GM12874 (cell line): ENCODE results near the gene EVL.

Experiments
- TF ChIP-seq, protein P1 (sequence below): IDR thresholded peaks from 2 replicates; pipeline ENCODE4 v1.5.1; 2011; ENCODE audit warnings: low read depth, mild to moderate bottlenecking, control low read depth, low read length, moderate library complexity; ENCODE audit not compliant: insufficient read depth

EVL gene

DNA sequence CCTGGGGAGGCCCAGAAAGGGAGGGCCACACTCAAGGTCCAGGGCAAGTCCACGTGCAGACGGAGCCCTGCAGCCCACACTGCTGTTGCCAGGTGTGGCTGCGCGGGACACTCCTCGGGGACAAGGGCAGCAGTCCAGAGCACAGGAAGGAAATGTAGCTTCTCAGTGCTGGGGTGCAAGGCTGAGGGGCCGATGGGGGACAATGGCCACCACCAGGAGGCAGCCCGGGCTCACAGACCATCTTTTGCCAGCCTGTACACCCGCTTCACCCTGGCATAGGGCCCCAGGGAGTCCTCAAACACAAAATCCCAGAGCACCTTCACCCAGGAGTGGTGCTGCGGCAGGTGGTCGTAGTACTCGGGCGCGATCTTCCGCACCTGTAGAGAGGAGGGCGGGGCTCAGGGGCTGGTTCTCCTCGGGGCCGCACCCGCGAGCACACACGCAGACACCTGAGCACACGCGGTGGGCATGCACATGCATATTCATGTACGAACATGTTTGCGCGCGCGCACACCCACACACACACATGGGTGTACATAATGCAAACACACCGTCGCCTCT lies 81.4 kb downstream of the EVL start:
- TF ChIP-seq, protein P1, sequence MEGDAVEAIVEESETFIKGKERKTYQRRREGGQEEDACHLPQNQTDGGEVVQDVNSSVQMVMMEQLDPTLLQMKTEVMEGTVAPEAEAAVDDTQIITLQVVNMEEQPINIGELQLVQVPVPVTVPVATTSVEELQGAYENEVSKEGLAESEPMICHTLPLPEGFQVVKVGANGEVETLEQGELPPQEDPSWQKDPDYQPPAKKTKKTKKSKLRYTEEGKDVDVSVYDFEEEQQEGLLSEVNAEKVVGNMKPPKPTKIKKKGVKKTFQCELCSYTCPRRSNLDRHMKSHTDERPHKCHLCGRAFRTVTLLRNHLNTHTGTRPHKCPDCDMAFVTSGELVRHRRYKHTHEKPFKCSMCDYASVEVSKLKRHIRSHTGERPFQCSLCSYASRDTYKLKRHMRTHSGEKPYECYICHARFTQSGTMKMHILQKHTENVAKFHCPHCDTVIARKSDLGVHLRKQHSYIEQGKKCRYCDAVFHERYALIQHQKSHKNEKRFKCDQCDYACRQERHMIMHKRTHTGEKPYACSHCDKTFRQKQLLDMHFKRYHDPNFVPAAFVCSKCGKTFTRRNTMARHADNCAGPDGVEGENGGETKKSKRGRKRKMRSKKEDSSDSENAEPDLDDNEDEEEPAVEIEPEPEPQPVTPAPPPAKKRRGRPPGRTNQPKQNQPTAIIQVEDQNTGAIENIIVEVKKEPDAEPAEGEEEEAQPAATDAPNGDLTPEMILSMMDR, result peak; percentile 33; the same call in 1 of the 2 replicates

DNA sequence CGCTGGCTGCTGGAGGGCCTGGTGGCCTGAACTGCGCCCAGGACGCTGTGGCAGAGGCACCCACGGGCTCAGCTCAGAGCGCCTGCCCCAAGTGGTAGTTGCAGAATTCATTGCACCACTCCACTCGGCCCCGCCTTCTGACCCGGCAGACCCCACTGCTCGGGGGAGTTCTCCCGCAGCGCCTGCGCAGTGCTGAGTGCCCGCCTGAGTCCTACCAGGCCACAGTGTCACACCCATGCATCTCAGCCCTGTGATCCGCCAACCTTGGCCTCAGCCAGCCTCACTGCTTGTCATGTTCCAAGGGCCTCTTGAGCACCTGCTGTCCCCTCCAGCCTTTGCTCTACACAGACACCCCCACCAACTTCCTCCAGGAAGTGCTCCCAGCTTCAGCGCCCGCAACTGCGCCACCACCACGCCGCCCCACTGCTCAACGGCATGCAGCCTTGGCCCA lies 82.0 kb downstream of the EVL start:
- TF ChIP-seq, protein P1, result 0 out of 2 replicates have a peak, but pooled peaks have one; percentile 18

DNA sequence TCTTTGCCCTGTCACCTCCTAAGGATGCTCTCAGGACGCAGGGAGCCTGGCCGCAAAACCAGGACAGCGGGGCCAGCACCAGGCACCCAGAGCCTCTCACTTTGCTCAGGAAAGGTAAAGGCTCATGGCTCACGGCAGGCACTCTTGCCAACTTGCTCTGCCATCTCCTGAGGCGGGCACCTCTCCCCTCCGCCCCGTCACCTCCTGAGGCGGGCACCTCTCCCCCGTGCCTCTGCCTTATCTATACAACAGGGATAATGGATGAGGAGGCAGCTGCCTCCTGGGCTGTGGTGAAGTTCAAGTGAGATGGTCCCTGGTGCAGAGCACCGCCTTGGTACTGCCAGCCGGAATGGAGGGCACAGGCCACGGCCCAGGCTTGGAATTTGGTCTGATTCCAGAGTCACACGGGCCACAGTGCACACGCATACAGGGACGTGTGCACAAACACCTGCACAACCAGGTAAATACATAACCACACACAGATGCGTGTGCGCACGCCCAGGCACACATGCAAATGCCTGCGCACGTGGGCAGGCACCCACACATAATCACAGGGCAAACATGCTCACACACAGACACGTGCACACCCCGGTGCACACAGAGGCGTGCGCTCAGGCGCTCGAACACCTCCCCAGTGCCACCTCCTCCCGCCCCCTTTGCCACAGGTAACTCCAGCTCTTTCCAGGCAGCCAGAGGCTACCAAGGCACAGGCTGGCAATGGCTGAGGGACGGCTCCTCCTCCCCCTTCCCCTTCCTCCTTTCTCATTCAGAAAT lies 82.7 kb downstream of the EVL start:
- TF ChIP-seq, protein P1, result no peak

DNA sequence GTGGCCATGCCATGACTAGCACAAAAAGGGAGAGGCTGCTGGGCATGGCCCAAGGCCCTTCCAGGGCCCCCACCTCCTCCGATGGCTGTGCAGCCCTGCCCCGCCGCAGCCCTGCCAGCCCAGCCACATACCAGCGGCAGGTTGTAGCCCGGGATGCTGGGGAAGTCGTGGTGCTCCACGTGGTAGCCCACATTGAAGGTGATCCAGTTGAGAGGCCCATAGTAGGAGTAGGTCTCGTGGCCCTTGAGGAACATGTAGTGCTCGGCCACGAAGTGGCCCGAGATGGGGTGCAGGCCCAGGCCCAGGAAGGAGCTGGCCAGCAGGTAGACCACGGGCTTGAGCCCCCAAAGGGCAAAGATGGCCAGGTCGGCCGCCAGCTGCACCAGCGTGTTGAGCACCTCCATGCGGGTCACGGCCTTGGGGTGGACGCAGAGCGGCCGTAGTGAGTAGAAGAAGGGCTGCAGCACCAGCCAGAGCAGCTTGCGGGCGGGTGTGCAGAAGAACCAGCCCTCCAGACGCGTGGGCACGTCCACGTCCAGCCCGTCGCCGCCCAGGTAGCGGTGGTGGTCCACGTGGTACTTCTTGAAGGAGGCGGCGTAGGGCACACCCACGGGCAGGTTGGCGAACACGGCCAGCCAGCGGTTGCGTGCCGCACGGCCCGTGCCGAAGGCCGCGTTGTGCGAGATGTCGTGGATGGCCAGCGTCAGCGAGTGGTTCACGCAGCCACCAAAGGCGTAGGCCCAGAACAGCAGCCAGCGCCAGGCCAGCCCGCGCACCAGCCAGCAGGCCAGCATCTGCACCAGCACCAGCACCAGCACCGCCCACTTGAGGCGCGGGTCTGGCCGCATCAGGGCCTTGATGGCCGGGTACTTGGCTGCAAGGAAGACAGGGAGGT lies 83.9 kb downstream of the EVL start:
- TF ChIP-seq, protein P1, result no peak

DNA sequence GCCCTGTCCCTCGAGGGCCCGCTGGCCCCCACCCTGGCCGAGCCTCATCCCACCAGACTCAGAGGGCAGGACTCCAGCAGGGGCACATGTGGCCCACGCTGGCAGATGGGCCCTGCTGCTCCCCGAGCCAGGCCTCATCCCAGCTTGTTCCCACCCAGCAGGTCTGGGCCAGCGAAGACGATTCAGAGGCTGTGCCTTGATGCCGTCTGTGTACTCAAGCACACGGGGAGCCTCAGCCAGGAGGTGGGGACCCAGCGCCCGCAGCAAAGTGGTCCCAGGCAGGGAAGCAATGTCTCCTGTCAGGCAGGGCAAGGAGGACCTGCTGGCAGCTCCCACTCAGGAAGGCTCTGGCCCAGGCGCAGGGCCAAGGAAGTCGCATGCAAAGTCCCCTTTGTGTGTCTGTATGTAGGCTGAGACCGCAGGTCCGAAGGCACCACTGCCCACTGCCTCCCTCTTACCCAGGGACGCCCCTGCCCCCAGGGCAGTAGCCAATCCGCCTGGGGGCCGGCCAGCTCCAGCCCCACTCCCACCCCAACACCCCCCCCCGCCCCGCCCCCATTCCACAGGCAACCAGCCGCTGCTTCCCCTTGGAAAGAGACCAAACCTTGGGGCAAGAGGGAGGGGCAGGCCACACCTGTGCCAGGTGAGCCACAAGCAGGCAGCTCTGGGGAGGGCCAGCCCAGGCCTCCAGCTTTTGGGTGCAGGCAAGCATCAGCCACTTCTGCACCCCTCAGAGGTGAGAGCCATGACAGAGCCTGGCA lies 84.8 kb downstream of the EVL start:
- TF ChIP-seq, protein P1, result no peak

DNA sequence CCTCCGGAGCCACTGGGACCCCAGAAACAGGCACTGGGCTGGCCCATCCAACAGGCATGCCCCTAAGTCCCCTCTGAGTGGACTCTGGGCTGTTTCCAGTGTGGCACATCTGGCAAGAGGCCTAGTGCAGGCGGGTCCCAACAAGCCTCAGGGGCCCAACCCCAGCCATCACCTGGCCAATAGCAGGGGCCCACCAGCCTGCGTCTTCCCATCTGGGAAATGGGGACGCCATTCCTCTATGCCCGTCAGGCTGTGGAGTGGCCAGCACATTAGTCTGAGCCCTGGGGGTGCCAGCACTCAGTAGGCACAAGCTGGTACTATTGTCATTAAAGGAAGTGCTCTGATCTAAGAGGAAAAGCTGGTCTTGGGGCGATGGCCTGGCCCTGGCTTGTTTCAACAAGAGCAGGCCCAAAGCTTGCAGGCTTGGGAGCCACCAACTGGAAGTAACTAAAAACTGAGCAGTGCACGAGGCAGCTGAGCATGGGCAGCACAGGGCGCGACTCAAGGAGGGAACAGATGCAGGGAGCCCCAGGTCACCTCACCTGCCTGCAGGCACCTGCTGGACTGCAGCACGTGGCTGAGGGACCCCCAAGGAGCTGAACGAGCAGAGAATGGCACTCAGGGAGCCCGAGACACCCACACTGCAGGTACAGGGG lies 85.8 kb downstream of the EVL start:
- TF ChIP-seq, protein P1, result no peak
